ENCODE results near the gene BEST4.
"Not testable (repeated sequence)": the region's sequence is repeated elsewhere in the genome, so short reads cannot be mapped to it uniquely, and the experiment has no call there.

Gene BEST4

DNA sequence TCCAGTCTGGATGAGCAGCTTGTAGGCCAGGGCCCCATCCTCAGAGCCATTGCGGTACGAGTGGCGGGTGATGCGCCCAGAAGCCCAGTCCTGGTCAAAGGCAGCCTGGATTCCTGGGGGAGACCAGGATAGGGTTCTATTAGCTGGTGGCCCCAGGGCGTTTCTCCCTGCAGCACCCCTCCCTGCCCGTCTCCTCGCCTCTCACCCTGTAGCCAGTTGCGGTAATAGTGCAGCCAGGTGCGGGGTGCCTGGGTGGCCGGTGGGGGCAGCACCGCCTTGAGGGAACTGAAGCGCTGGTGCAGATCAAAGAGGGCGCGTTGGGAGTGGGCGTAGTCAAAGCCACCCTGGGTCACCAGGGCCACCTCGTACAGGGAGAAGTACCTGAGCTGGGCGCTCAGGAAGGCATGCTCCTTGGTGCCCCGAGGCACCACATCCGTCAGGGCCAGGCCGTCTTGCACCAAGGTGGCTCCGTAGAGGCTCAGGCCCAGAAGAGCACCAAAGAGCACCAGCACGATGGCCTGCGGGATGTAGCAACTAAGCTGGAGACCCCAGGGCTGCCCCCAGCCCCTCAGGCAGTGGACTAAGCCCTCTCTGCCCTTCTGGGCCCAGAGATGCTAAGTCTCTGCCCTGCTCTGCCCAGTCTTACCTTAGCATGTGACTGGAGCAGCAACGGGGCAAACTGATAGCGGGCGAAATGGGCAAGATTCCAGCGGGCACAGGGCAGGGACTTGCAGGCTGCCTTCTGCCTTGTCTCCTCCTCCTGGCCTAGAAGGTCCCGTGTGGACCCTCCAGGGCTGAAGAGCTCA lies 39.4 kb upstream of the BEST4 start:
- DNase-seq: no peak
- Histone ChIP-seq H3K4me2 (ENCODE audit: insufficient read depth, low read length) (no peak overlapping the region), H3K79me2 (ENCODE audit: insufficient read depth, low read length) (no peaks in the 10 kb centered on the region), H3K4me3 (ENCODE audit: low read depth in 1 of 2, low read length in 2 of 2) (no peak overlapping the region), H3K9ac (ENCODE audit: low read depth, low read length) (no peak overlapping the region), H3K27ac (ENCODE audit: low read length) (no peak overlapping the region), H4K20me1 (ENCODE audit: insufficient read depth, low read length) (no peaks in the 10 kb centered on the region), H3K36me3 (ENCODE audit: insufficient read depth, low read length) (no peaks in the 10 kb centered on the region), H3K9me3 (ENCODE audit: insufficient read depth, low read length, severe bottlenecking) (no peaks in the 10 kb centered on the region), H3K4me1 (ENCODE audit: insufficient read depth, low read length) (no peaks in the 10 kb centered on the region), H2AFZ (ENCODE audit: low read depth, low read length) (no peak overlapping the region), H3K27me3 (ENCODE audit: insufficient read depth, low read length, poor library complexity) (no peaks in the 10 kb centered on the region)
- no peak for TF ChIP-seq EZH2 (IDR thresholded peaks at IDR 0.05; ENCODE audit: borderline replicate concordance, low read depth, low read length, severe bottlenecking)
- TF ChIP-seq, protein P1, sequence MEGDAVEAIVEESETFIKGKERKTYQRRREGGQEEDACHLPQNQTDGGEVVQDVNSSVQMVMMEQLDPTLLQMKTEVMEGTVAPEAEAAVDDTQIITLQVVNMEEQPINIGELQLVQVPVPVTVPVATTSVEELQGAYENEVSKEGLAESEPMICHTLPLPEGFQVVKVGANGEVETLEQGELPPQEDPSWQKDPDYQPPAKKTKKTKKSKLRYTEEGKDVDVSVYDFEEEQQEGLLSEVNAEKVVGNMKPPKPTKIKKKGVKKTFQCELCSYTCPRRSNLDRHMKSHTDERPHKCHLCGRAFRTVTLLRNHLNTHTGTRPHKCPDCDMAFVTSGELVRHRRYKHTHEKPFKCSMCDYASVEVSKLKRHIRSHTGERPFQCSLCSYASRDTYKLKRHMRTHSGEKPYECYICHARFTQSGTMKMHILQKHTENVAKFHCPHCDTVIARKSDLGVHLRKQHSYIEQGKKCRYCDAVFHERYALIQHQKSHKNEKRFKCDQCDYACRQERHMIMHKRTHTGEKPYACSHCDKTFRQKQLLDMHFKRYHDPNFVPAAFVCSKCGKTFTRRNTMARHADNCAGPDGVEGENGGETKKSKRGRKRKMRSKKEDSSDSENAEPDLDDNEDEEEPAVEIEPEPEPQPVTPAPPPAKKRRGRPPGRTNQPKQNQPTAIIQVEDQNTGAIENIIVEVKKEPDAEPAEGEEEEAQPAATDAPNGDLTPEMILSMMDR (IDR thresholded peaks at IDR 0.05; ENCODE audit: borderline replicate concordance, extremely low read depth, low read length, poor library complexity, severe bottlenecking): no peak
- ATAC-seq (ENCODE audit: insufficient read depth, low read depth): 0 out of 3 replicates have a peak, but pooled peaks have one; percentile 15

DNA sequence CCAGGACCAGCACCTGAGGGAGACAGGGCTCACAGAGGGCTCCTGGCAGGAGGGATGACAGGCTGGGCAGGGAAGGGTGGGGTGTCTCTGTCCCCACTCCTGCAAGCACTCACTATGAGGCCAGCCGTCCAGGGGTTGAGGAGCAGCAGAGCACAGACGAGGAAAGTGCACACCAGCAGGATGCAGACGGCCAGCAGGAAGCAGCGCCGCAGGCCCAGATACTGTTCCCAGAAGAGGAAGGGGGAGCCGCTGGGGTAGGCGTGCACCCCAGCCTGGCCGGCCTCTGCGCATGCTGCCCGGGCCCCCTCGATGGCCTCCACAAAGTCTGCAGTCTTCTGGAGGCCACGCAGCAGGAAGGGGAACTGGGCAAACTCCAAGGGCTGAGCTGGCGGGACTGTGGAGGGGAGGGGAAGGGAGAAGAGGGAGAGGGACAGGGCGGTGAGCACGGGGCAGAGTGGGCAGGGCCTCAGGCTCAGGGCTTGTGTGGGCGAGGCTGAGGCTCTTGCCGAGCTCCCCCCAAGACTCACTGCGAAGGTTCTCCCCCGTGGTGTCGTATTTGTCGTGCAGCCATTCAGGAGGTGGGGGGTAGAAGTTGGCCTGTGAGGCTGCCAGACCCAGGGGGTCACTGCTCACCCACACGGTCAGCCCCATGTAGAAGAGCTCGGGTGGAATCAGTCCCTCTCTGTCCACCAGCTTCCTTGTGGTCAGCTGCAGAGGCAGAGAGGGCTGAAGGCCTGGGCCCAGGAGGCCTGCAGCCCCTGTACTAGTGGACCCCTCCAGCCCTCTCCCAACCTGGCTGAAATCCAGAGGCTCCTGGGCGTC lies 38.6 kb upstream of the BEST4 start:
- DNase-seq (no peak), ATAC-seq (ENCODE audit: insufficient read depth, low read depth) (no peak)
- no peaks in the 10 kb centered on the region for H3K9me3 ChIP-seq (ENCODE audit: insufficient read depth, low read length, severe bottlenecking)
- H3K36me3 ChIP-seq (ENCODE audit: insufficient read depth, low read length): no peaks in the 10 kb centered on the region
- no peaks in the 10 kb centered on the region for H3K79me2 ChIP-seq (ENCODE audit: insufficient read depth, low read length)
- no peak overlapping the region for H3K4me3 ChIP-seq (ENCODE audit: low read depth in 1 of 2, low read length in 2 of 2)
- no peak overlapping the region for H3K4me2 ChIP-seq (ENCODE audit: insufficient read depth, low read length)
- no peak overlapping the region for H2AFZ ChIP-seq (ENCODE audit: low read depth, low read length)
- no peaks in the 10 kb centered on the region for H4K20me1 ChIP-seq (ENCODE audit: insufficient read depth, low read length)
- H3K27me3 ChIP-seq (ENCODE audit: insufficient read depth, low read length, poor library complexity): no peaks in the 10 kb centered on the region
- no peaks in the 10 kb centered on the region for H3K4me1 ChIP-seq (ENCODE audit: insufficient read depth, low read length)
- no peak overlapping the region for H3K27ac ChIP-seq (ENCODE audit: low read length)
- H3K9ac ChIP-seq (ENCODE audit: low read depth, low read length): no peak overlapping the region
- TF ChIP-seq, protein P1 (IDR thresholded peaks at IDR 0.05; ENCODE audit: borderline replicate concordance, extremely low read depth, low read length, poor library complexity, severe bottlenecking): no peak
- no peak for TF ChIP-seq EZH2 (IDR thresholded peaks at IDR 0.05; ENCODE audit: borderline replicate concordance, low read depth, low read length, severe bottlenecking)

DNA sequence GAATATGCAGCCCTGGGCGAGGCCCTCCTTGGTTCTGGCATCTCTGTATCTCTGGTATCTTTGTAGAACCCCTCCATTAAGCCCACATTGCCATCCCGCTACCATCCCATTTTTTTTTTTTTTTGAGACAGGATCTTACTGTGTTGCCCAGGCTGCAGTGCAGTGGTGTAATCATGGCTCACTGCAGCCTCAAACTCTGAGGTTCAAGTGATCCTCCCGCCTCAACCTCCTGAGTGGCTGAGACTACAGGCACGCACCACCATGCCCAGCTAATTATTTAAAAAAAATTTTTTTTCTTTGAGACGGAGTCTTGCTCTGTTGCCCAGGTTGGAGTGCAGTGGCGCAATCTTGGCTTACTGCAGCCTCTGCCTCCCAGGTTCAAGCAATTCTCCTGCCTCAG lies 36.4 kb upstream of the BEST4 start:
- not testable (repeated sequence) for H3K27ac ChIP-seq (ENCODE audit: low read length); H3K79me2 ChIP-seq (ENCODE audit: insufficient read depth, low read length); H3K9ac ChIP-seq (ENCODE audit: low read depth, low read length); H3K4me3 ChIP-seq (ENCODE audit: low read depth in 1 of 2, low read length in 2 of 2); H3K36me3 ChIP-seq (ENCODE audit: insufficient read depth, low read length); H4K20me1 ChIP-seq (ENCODE audit: insufficient read depth, low read length); H3K4me2 ChIP-seq (ENCODE audit: insufficient read depth, low read length); H3K27me3 ChIP-seq (ENCODE audit: insufficient read depth, low read length, poor library complexity); DNase-seq; ATAC-seq (ENCODE audit: insufficient read depth, low read depth); H2AFZ ChIP-seq (ENCODE audit: low read depth, low read length); H3K9me3 ChIP-seq (ENCODE audit: insufficient read depth, low read length, severe bottlenecking)
- H3K4me1 ChIP-seq (ENCODE audit: insufficient read depth, low read length): peaks cover 15% of the 10 kb centered on the region

DNA sequence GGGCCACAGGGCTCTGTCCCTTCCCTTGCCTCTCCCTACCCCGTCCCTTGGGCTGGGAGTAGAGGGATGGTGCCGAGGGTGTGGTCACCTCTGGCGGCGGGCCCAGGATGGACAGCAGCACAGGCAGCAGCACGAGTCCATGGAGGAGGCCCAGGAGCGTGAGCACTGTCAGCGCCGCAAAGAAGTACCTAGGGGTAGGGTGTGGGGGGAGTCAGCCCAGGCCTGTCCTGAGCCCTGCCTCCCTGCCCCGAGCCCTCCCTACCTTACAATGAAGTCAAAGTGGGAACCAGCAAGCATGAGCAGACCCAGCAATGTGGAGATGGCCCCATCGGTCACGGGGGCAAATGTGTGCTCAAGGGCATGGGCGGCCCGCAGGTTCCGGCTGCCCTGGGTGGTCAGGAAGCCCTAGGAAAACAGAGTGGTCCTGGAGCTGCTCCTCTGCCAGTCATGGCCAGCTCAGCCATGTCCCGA lies 35.0 kb upstream of the BEST4 start:
- no peak overlapping the region for H3K4me3 ChIP-seq (ENCODE audit: low read depth in 1 of 2, low read length in 2 of 2)
- peaks cover 29% of the 10 kb centered on the region for H3K4me1 ChIP-seq (ENCODE audit: insufficient read depth, low read length)
- H3K4me2 ChIP-seq (ENCODE audit: insufficient read depth, low read length): no peak overlapping the region
- H3K36me3 ChIP-seq (ENCODE audit: insufficient read depth, low read length): no peaks in the 10 kb centered on the region
- no peaks in the 10 kb centered on the region for H4K20me1 ChIP-seq (ENCODE audit: insufficient read depth, low read length)
- H3K79me2 ChIP-seq (ENCODE audit: insufficient read depth, low read length): no peaks in the 10 kb centered on the region
- H3K9me3 ChIP-seq (ENCODE audit: insufficient read depth, low read length, severe bottlenecking): no peaks in the 10 kb centered on the region
- TF ChIP-seq EZH2 (IDR thresholded peaks at IDR 0.05; ENCODE audit: borderline replicate concordance, low read depth, low read length, severe bottlenecking): no peak
- TF ChIP-seq, protein P1 (IDR thresholded peaks at IDR 0.05; ENCODE audit: borderline replicate concordance, extremely low read depth, low read length, poor library complexity, severe bottlenecking): no peak
- no peak overlapping the region for H2AFZ ChIP-seq (ENCODE audit: low read depth, low read length)
- no peaks in the 10 kb centered on the region for H3K27me3 ChIP-seq (ENCODE audit: insufficient read depth, low read length, poor library complexity)
- H3K27ac ChIP-seq (ENCODE audit: low read length): no peak overlapping the region
- no peak overlapping the region for H3K9ac ChIP-seq (ENCODE audit: low read depth, low read length)
- DNase-seq (no peak), ATAC-seq (ENCODE audit: insufficient read depth, low read depth) (no peak)

Measured in DND-41 (cell line).